Measurements from ENCODE around the gene DCBLD2.

GRCh38 chr3:98787181-98787580 lies 114.3 kb downstream of the DCBLD2 start:
- TF ChIP-seq POLR2A (IDR thresholded peaks at IDR 0.05; ENCODE audit: low read length) (no peak), GATA1 (IDR thresholded peaks at IDR 0.05; ENCODE audit: low read depth, low read length) (no peak)

All from erythroblast (primary cell).